H1 (cell line): ENCODE results near the gene RGCC. TPM values are rescaled to one million over a fixed set of nuclear protein-coding genes. Genes with fewer than 3 reads are reported as not detected.

Source experiments
- CTCF ChIA-PET: fragments of 300-600 bp; sonication (Branson Sonifier 250); formaldehyde crosslinking; loops from one replicate; lab custom pipeline; 2021; ENCODE audit not compliant: partially characterized antibody; lab: Charles Lee
- POLR2A ChIA-PET: fragments of 300-600 bp; sonication (Branson Sonifier 250); formaldehyde crosslinking; loops from one replicate; lab custom pipeline; 2021; ENCODE audit warnings: inconsistent platforms; ENCODE audit not compliant: partially characterized antibody; lab: Charles Lee
- DNase-seq, 2 experiments: peaks; one replicate each; pipeline versions ENCODE4 v3.0.0 to v3.0.0-alpha.2; 2010 to 2022; ENCODE audit warnings: low spot score in 2 of 2, low read depth in 1 of 2, mixed read lengths in 1 of 2
- FAIRE-seq: peaks from 2 replicates; lab custom pipeline; 2011; peaks lifted over from hg19 to GRCh38; lab: Jason Lieb, UNC
- H2AFZ ChIP-seq: 2 replicates; pipeline ENCODE4 v1.8.1; 2012; ENCODE audit warnings: low read length, inconsistent platforms
- H2AK5ac ChIP-seq: 2 replicates; pipeline ENCODE4 v1.6.1; 2013; ENCODE audit warnings: low read depth, low read length
- H2BK120ac ChIP-seq: replicated peaks from 2 replicates; pipeline ENCODE3; 2013; ENCODE audit warnings: low read depth, low read length, inconsistent platforms
- H2BK12ac ChIP-seq: 2 replicates; pipeline ENCODE4 v1.6.1; 2013; ENCODE audit warnings: low read depth, low read length
- H2BK15ac ChIP-seq: 2 replicates; pipeline ENCODE4 v1.6.1; 2013; ENCODE audit warnings: low read length
- H2BK20ac ChIP-seq: 2 replicates; pipeline ENCODE4 v1.6.1; 2013; ENCODE audit warnings: low read length
- H2BK5ac ChIP-seq: 2 replicates; pipeline ENCODE4 v1.6.1; 2013; ENCODE audit warnings: low read depth, low read length
- H3K14ac ChIP-seq: 2 replicates; pipeline ENCODE4 v1.6.1; 2013; ENCODE audit warnings: inconsistent platforms; ENCODE audit not compliant: insufficient read length
- H3K18ac ChIP-seq: 2 replicates; pipeline ENCODE4 v1.6.1; 2013; ENCODE audit warnings: low read length; ENCODE audit errors: extremely low read depth
- H3K23ac ChIP-seq: 2 replicates; pipeline ENCODE4 v1.6.1; 2013; ENCODE audit warnings: inconsistent platforms; ENCODE audit not compliant: insufficient read length
- H3K23me2 ChIP-seq: 2 replicates; pipeline ENCODE4 v1.6.1; 2013; ENCODE audit warnings: low read depth, low read length
- H3K27ac ChIP-seq: 2 replicates; pipeline ENCODE4 v1.6.1; 2011; ENCODE audit warnings: low read depth, low read length, inconsistent platforms
- H3K27me3 ChIP-seq, 4 experiments: replicated peaks in 1 of 4; 1 replicate in 1 of 4; 2 replicates in 3 of 4; pipeline versions ENCODE4 v1.6.1 to v1.8.1; 2011 to 2013; ENCODE audit warnings: low read length in 3 of 4, mild to moderate bottlenecking in 3 of 4, inconsistent platforms in 2 of 4, mixed read lengths in 2 of 4, moderate library complexity in 1 of 4; ENCODE audit not compliant: control insufficient read depth in 3 of 4, insufficient read depth in 3 of 4; ENCODE audit errors: extremely low read depth in 1 of 4
- H3K36me3 ChIP-seq, 4 experiments: 2 replicates each; pipeline versions ENCODE4 v1.6.1 to v1.8.1; 2011 to 2013; ENCODE audit warnings: mild to moderate bottlenecking in 4 of 4, low read length in 3 of 4, moderate library complexity in 2 of 4, control low read depth in 1 of 4, inconsistent platforms in 1 of 4; ENCODE audit not compliant: insufficient read depth in 4 of 4, control insufficient read depth in 2 of 4
- H3K4ac ChIP-seq: replicated peaks from 2 replicates; pipeline ENCODE3; 2013; ENCODE audit warnings: low read length, low read depth, mixed read lengths, inconsistent platforms; ENCODE audit not compliant: insufficient read length
- H3K4me1 ChIP-seq, 4 experiments: replicated peaks in 1 of 4; 1 replicate in 1 of 4; 2 replicates in 3 of 4; pipeline versions ENCODE4 v1.6.1 to v1.8.1; 2011 to 2013; ENCODE audit warnings: low read length in 3 of 4, inconsistent platforms in 2 of 4, mixed read lengths in 1 of 4; ENCODE audit not compliant: insufficient read depth in 4 of 4, control insufficient read depth in 3 of 4
- H3K4me2 ChIP-seq, 2 experiments: 2 replicates each; pipeline versions ENCODE4 v1.6.1 to v1.8.1; 2011 to 2013; ENCODE audit warnings: low read depth in 2 of 2, low read length in 2 of 2, control low read depth in 1 of 2, inconsistent platforms in 1 of 2, mild to moderate bottlenecking in 1 of 2; ENCODE audit not compliant: insufficient read depth in 1 of 2
- H3K4me3 ChIP-seq, 4 experiments: fragments of 200-600, 300-600 bp in 1 of 4; sonication (generic), shearing (Covaris generic), sonication (Bioruptor Twin) in 1 of 4; 2 replicates each; pipeline versions ENCODE4 v1.5.1 to v1.8.1; 2011 to 2016; ENCODE audit warnings: low read length in 4 of 4, low read depth in 3 of 4, control low read depth in 2 of 4, inconsistent platforms in 2 of 4, mild to moderate bottlenecking in 2 of 4, mixed read lengths in 1 of 4, moderate library complexity in 1 of 4; ENCODE audit not compliant: insufficient read depth in 2 of 4; ENCODE audit errors: extremely low read depth in 1 of 4
- H3K56ac ChIP-seq: replicated peaks from 2 replicates; pipeline ENCODE3; 2013; ENCODE audit warnings: low read depth, mild to moderate bottlenecking, mixed read lengths, low read length, inconsistent platforms; ENCODE audit not compliant: insufficient read length
- H3K79me1 ChIP-seq: 2 replicates; pipeline ENCODE4 v1.6.1; 2013; ENCODE audit warnings: low read depth, low read length, control low read depth
- H3K79me2 ChIP-seq, 2 experiments: 2 replicates each; pipeline versions ENCODE4 v1.6.1 to v1.8.1; 2012 to 2013; ENCODE audit warnings: low read length in 2 of 2, mild to moderate bottlenecking in 2 of 2, inconsistent platforms in 1 of 2; ENCODE audit not compliant: insufficient read depth in 2 of 2, control insufficient read depth in 1 of 2
- H3K9ac ChIP-seq, 4 experiments: replicated peaks in 1 of 4; 1 replicate in 1 of 4; 2 replicates in 3 of 4; pipeline versions ENCODE4 v1.6.1 to v1.8.1; 2011 to 2013; ENCODE audit warnings: low read depth in 3 of 4, low read length in 3 of 4, control low read depth in 2 of 4, mild to moderate bottlenecking in 2 of 4, moderate library complexity in 2 of 4, inconsistent platforms in 1 of 4; ENCODE audit errors: extremely low read depth in 1 of 4
- H3K9me3 ChIP-seq, 2 experiments: 2 replicates each; pipeline versions ENCODE4 v1.6.1 to v1.8.1; 2012 to 2013; ENCODE audit warnings: mild to moderate bottlenecking in 2 of 2, moderate library complexity in 2 of 2, control low read depth in 1 of 2, inconsistent platforms in 1 of 2, low read depth in 1 of 2, low read length in 1 of 2, mixed read lengths in 1 of 2; ENCODE audit not compliant: insufficient read depth in 2 of 2
- H4K20me1 ChIP-seq, 2 experiments: replicated peaks in 1 of 2; 2 replicates each; pipeline versions ENCODE3 to v1.8.1; 2011 to 2013; ENCODE audit warnings: inconsistent platforms in 2 of 2, low read length in 2 of 2, mild to moderate bottlenecking in 1 of 2; ENCODE audit not compliant: insufficient read depth in 2 of 2, control insufficient read depth in 1 of 2
- H4K5ac ChIP-seq: 2 replicates; pipeline ENCODE4 v1.6.1; 2013; ENCODE audit warnings: low read length, low read depth, mixed read lengths, inconsistent platforms; ENCODE audit not compliant: insufficient read length
- H4K8ac ChIP-seq: 2 replicates; pipeline ENCODE4 v1.8.0; 2013; ENCODE audit warnings: mild to moderate bottlenecking, moderate library complexity, low read length, inconsistent platforms; ENCODE audit not compliant: insufficient read depth; ENCODE audit errors: extremely low read depth
- H4K91ac ChIP-seq: replicated peaks from 2 replicates; pipeline ENCODE3; 2013; ENCODE audit warnings: low read length, mixed read lengths, inconsistent platforms; ENCODE audit not compliant: insufficient read length
- CBX5 ChIP-seq: fragments of 300-800, 300-1000 bp; sonication (generic); IDR thresholded peaks from 2 replicates; pipeline ENCODE4 v1.7.1; 2016; ENCODE audit warnings: antibody characterized with exemption, low read length, low read depth
- CHD2 ChIP-seq: IDR thresholded peaks from 2 replicates; pipeline ENCODE4 v1.6.1; 2012; ENCODE audit warnings: low read length, improper control_type of control experiment
- JUN ChIP-seq: IDR thresholded peaks from 2 replicates; pipeline ENCODE4 v1.6.1; 2011; ENCODE audit warnings: low read depth, mild to moderate bottlenecking, improper control_type of control experiment, low read length
- RXRA ChIP-seq: IDR thresholded peaks from 2 replicates; pipeline ENCODE4 v1.6.1; 2011; ENCODE audit warnings: low read depth, mild to moderate bottlenecking, low read length, moderate library complexity; ENCODE audit not compliant: insufficient read depth
- TBP ChIP-seq: IDR thresholded peaks from 2 replicates; pipeline ENCODE4 v1.6.1; 2011; ENCODE audit warnings: low read depth, low read length, improper control_type of control experiment
- TEAD4 ChIP-seq: IDR thresholded peaks from 2 replicates; pipeline ENCODE4 v1.6.1; 2012; ENCODE audit warnings: low read depth, low read length, inconsistent platforms, mixed read lengths
- WGBS, 2 experiments: shearing (Covaris generic) in 1 of 2; methylation state at CpG; one replicate each; pipeline versions ENCODE4 v1.1.6 to v1.1.7; 2013 to 2015; ENCODE audit warnings: low lambda C conversion rate in 2 of 2, mixed read lengths in 2 of 2, inconsistent platforms in 1 of 2, low coverage in 1 of 2, missing lambda C conversion rate in 1 of 2; ENCODE audit not compliant: insufficient replicate concordance in 2 of 2, insufficient coverage in 1 of 2, insufficient read length in 1 of 2; ENCODE audit errors: extremely low coverage in 1 of 2, missing lambda C conversion rate in 1 of 2; 5-methylcytosine and 5-hydroxymethylcytosine counted together
- polyA plus RNA-seq, 7 experiments: library from polyadenylated mRNA; depleted of rRNA in 3 of 7; stranded (reverse) in 5 of 7; unstranded in 2 of 7; fragments of >200 nt in 5 of 7; fragments of 200-250 nt in 2 of 7; gene quantifications; 1 replicate in 5 of 7; 2 replicates in 1 of 7; 4 replicates in 1 of 7; pipeline versions ENCODE4 v1.2.1 to v1.2.3, GENCODE V29; 2011 to 2013; ENCODE audit warnings: missing spikeins in 2 of 7, mixed read lengths in 2 of 7
- total RNA-seq: library from RNA; stranded (reverse); fragmentation: NEBNext Ultra II Directional; extraction: Animal tissue kit (Norgen Biotek cat#: 25700); gene quantifications from 2 replicates; pipeline ENCODE4 v1.2.1, GENCODE V29; 2021

The RGCC gene
- total and polyA plus RNA-seq, 2 of the 8 experiments (the other 6 are each of a cell fraction or from before 2014, with no cell fraction given) = 0.41 TPM; not detected in 1

DNA sequence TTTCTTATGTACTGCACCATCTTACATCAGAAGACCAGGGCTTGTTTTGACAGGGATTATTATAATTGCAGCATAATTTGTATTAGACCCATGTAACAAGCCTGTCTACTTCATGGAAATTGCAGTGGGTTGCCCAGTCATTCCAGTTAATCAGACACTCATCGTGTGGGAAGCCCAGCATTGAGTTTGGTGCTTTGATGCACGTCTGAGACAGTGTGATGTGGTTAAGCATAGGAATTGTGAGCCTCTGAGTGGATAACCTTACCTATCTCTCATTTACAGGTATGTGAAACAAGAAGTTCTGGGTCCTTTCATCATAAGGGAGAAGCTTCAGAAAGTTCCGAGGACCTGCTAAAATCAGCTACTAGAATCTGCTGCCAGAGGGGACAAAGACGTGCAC is 12.8 kb downstream of the RGCC start:
- peaks cover 0 to 3% of the 10 kb centered on the region in 2 experiments; a peak in 2 of 4 replicates for H3K79me2 ChIP-seq
- H3K9me3 ChIP-seq = no peaks in the 10 kb centered on the region
- TF ChIP-seq TBP (no peak), JUN (no peak), CHD2 (no peak), CBX5 (no peak), RXRA (no peak), TEAD4 (no peak)
- TF ChIP-seq, all 59 proteins: peak for 0
- H3K23ac ChIP-seq = no peak overlapping the region
- no peak overlapping the region for H3K4me2 ChIP-seq
- no peak overlapping the region for H2BK20ac ChIP-seq
- H3K4ac ChIP-seq = no peak overlapping the region
- H3K4me3 ChIP-seq = no peak overlapping the region
- no peak overlapping the region for H3K27ac ChIP-seq
- no peak overlapping the region for H2BK12ac ChIP-seq
- no peak overlapping the region for H2BK15ac ChIP-seq
- no peak overlapping the region for H4K91ac ChIP-seq
- FAIRE-seq (no peak), DNase-seq (no peak)
- H2BK5ac ChIP-seq = no peak overlapping the region
- H3K14ac ChIP-seq = no peak overlapping the region
- no peak overlapping the region for H3K56ac ChIP-seq
- H3K9ac ChIP-seq = no peak overlapping the region
- CTCF ChIA-PET = interaction anchor here (0.6 to 5.5 kb wide), 5 partner anchors 11 to 401 kb away, joined by 3 to 31 read pairs (median 3); no protein-coding TSS in a partner anchor
- POLR2A ChIA-PET = no interaction called here
- H3K36me3 ChIP-seq = no peaks in the 10 kb centered on the region
- no peak overlapping the region for H2BK120ac ChIP-seq
- 93% methylated on average over 4 of the region's 4 CpGs; no CpG with 5 or more reads in 1 of the 2 experiments for WGBS, 2 experiments
- H2AFZ ChIP-seq = no peak overlapping the region
- no peak overlapping the region for H2AK5ac ChIP-seq
- H4K20me1 ChIP-seq = peaks cover 0 to 3% of the 10 kb centered on the region in 2 experiments
- H3K18ac ChIP-seq = no peak overlapping the region
- no peaks in the 10 kb centered on the region for H3K27me3 ChIP-seq
- no peak overlapping the region for H4K5ac ChIP-seq
- H3K4me1 ChIP-seq = no peaks in the 10 kb centered on the region
- H3K23me2 ChIP-seq = peaks cover 4% of the 10 kb centered on the region; the same call in 1 of the 2 replicates
- H4K8ac ChIP-seq = no peak overlapping the region
- no peaks in the 10 kb centered on the region for H3K79me1 ChIP-seq
